Esophagus squamous epithelium (tissue), 5 donors: ENCODE data around the gene SLC22A7. TPM values are rescaled to one million over a fixed set of nuclear protein-coding genes. Genes with fewer than 3 reads are reported as not detected.

Experiments
- DNase-seq: peaks from one replicate; lab custom pipeline; 2025; lab: John Stamatoyannopoulos, UW
- H3K27ac ChIP-seq, 4 donors: fragments of 200-600 bp; sonication (generic); one replicate each; pipeline ENCODE4 v1.5.1; 2016 to 2019; ENCODE audit warnings: mild to moderate bottlenecking in 1 of 4
- H3K27me3 ChIP-seq, 4 donors: fragments of 200-600 bp; sonication (generic); 1 replicate in 3 of 4; 2 replicates in 1 of 4; pipeline versions ENCODE4 v1.5.1 to v1.6.0; 2017 to 2021; ENCODE audit warnings: antibody characterized with exemption in 1 of 4
- H3K36me3 ChIP-seq, 3 donors: fragments of 200-600 bp; sonication (generic); one replicate each; pipeline ENCODE4 v1.5.1; 2016 to 2019
- H3K4me1 ChIP-seq, 3 donors: fragments of 200-600 bp; sonication (generic); one replicate each; pipeline ENCODE4 v1.5.1; 2017 to 2019
- H3K4me3 ChIP-seq, 4 donors: fragments of 200-600 bp; sonication (generic); 1 replicate in 3 of 4; 2 replicates in 1 of 4; pipeline ENCODE4 v1.5.1; 2016 to 2019; ENCODE audit warnings: mild to moderate bottlenecking in 2 of 4, moderate library complexity in 1 of 4
- H3K9me3 ChIP-seq, 3 donors: fragments of 200-600 bp; sonication (generic); one replicate each; pipeline ENCODE4 v1.5.1; 2016 to 2019
- CTCF ChIP-seq, 6 experiments: fragments of 450-650 bp in 4 of 6; fragments of 200-600 bp in 2 of 6; sonication (generic) in 2 of 6; IDR thresholded peaks; one replicate each; pipeline ENCODE4 v1.5.1; 2016 to 2019; ENCODE audit warnings: antibody characterized with exemption in 6 of 6, mild to moderate bottlenecking in 4 of 6, moderate library complexity in 4 of 6
- POLR2A ChIP-seq, 4 donors: fragments of 450-650 bp; IDR thresholded peaks; one replicate each; pipeline ENCODE4 v1.6.1; 2017; ENCODE audit warnings: antibody characterized with exemption in 4 of 4, mild to moderate bottlenecking in 4 of 4, moderate library complexity in 3 of 4
- WGBS, 2 donors: methylation state at CpG; one replicate each; pipeline ENCODE4 v1.1.5; 2018; 5-methylcytosine and 5-hydroxymethylcytosine counted together
- intact Hi-C: fragments of 100-400 bp; cut with DNase I; formaldehyde crosslinking; loops from one replicate; pipeline ENCODE4 v1.15.0; 2022
- total RNA-seq, 4 donors: library from RNA; depleted of rRNA; stranded (reverse); fragments of >200 nt; gene quantifications; one replicate each; pipeline ENCODE4 v1.1.0, GENCODE V29; 2016
- donor health status: DM: yes; HTN: yes; CAD: no.

The SLC22A7 gene
- total RNA-seq, 4 donors from 2014 or later: not detected

GRCh38 chr6:43257367-43258145, 40.5 kb upstream of the SLC22A7 start:
- no peaks in the 10 kb centered on the region for H3K36me3 ChIP-seq
- DNase-seq: no peak
- TF ChIP-seq POLR2A (IDR thresholded peaks at IDR 0.05) (no peak), CTCF (IDR thresholded peaks at IDR 0.05) (no peak)
- WGBS, 2 donors: 77 to 83% methylated on average over 10 to 11 of the region's 12 CpGs
- H3K4me1 ChIP-seq: peaks cover 0 to 4% (median 0%) of the 10 kb centered on the region in 3 donors
- H3K27ac ChIP-seq: no peak overlapping the region
- no peak overlapping the region for H3K4me3 ChIP-seq
- peaks cover 0 to 60% (median 0%) of the 10 kb centered on the region in 4 donors for H3K27me3 ChIP-seq
- intact Hi-C loops: no loop called here
- no peaks in the 10 kb centered on the region for H3K9me3 ChIP-seq

- Histone ChIP-seq H3K9me3 (no peaks in the 10 kb centered on the region), H3K4me1 (peaks cover 0 to 4% (median 0%) of the 10 kb centered on the region in 3 donors), H3K27me3 (peaks cover 0 to 53% (median 0%) of the 10 kb centered on the region in 4 donors), H3K36me3 (no peaks in the 10 kb centered on the region), H3K4me3 (no peak overlapping the region), H3K27ac (no peak overlapping the region)
- no peak for DNase-seq
- 69 to 73% methylated on average over 3 to 4 of the region's 4 CpGs for WGBS, 2 donors
- TF ChIP-seq CTCF (IDR thresholded peaks at IDR 0.05) (no peak), POLR2A (IDR thresholded peaks at IDR 0.05) (no peak)
- intact Hi-C loops: no loop called here
Measured at GRCh38 chr6:43258180-43258579, 39.9 kb upstream of the SLC22A7 start.

DNA sequence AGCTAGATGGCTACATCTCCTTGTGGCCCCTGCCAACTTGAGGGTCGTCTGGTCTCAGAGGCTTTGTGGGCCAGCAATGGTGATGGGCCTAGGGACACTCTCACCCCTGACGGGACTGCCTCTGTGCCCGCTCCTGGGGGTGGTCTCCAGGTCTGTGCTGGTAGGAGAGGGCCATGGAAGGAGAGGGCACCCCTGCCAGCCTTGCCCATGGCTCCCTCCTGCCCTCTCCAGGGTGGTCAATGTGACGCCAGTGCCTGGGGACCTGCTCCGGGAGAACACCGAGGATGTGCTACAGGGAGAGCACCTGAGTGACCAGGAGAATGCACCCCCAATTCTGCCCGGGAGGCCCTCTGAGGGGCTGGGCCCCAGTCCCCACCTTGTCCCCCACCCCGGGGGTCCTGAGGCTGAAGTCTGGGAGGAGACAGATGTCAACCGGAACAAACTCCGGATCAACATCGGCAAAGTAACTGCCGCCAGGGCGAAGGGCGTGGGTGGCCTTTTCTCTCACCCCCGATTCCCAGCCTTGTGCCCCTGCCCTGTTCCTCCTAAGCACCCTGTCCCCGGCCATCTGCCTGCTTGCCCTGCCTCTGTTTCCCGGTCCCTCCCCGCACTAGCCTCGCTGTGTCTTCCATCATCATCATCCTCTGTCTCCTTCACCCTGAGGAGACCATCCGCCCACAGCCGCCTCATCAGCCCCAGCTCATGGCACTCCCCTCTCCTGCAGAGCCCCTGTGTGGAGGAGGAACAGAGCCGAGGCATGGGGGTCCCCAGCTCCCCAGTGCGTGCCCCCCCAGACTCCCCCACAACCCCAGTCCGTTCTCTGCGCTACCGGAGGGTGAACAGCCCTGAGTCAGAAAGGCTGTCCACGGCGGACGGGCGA, 39.0 kb upstream of the SLC22A7 start:
- Histone ChIP-seq H3K36me3 (no peaks in the 10 kb centered on the region), H3K4me1 (peaks cover 0 to 4% (median 0%) of the 10 kb centered on the region in 3 donors), H3K4me3 (no peak overlapping the region), H3K27me3 (peaks cover 0 to 45% (median 0%) of the 10 kb centered on the region in 4 donors), H3K9me3 (no peaks in the 10 kb centered on the region), H3K27ac (no peak overlapping the region)
- intact Hi-C loops: no loop called here
- whole genome bisulfite sequencing, 2 donors: 83 to 86% methylated on average over 12 to 13 of the region's 30 CpGs
- TF ChIP-seq POLR2A (IDR thresholded peaks at IDR 0.05) (no peak), CTCF (IDR thresholded peaks at IDR 0.05) (no peak)
- DNase-seq: no peak

GRCh38 chr6:43260791-43261190, 37.3 kb upstream of the SLC22A7 start:
- Histone ChIP-seq H3K27ac (no peak overlapping the region), H3K4me1 (peaks cover 0 to 4% (median 0%) of the 10 kb centered on the region in 3 donors), H3K27me3 (peaks cover 0 to 27% (median 0%) of the 10 kb centered on the region in 4 donors), H3K4me3 (no peak overlapping the region), H3K9me3 (no peaks in the 10 kb centered on the region), H3K36me3 (no peaks in the 10 kb centered on the region)
- WGBS, 2 donors: 83 to 84% methylated on average over 2 to 4 of the region's 4 CpGs
- TF ChIP-seq POLR2A (IDR thresholded peaks at IDR 0.05): no peak
- TF ChIP-seq CTCF (IDR thresholded peaks at IDR 0.05): no peak
- no peak for DNase-seq
- intact Hi-C loops: loop anchor here (10.0 kb wide), 1 partner anchor 244 kb away; no protein-coding TSS in a partner anchor
